B cell (primary cell): ENCODE data around the gene MEIKIN.

Experiments
- EZH2 ChIP-seq: IDR thresholded peaks from 2 replicates; pipeline ENCODE4 v1.6.1; 2012; ENCODE audit warnings: borderline replicate concordance, low read depth, mild to moderate bottlenecking, moderate library complexity, low read length; ENCODE audit not compliant: insufficient read depth, poor library complexity, severe bottlenecking
- TF ChIP-seq, protein P1 (sequence below): fragments of 200-600 bp; IDR thresholded peaks from one replicate; pipeline ENCODE4 v1.8.0; 2022; ENCODE audit warnings: antibody characterized with exemption, mild to moderate bottlenecking

DNA sequence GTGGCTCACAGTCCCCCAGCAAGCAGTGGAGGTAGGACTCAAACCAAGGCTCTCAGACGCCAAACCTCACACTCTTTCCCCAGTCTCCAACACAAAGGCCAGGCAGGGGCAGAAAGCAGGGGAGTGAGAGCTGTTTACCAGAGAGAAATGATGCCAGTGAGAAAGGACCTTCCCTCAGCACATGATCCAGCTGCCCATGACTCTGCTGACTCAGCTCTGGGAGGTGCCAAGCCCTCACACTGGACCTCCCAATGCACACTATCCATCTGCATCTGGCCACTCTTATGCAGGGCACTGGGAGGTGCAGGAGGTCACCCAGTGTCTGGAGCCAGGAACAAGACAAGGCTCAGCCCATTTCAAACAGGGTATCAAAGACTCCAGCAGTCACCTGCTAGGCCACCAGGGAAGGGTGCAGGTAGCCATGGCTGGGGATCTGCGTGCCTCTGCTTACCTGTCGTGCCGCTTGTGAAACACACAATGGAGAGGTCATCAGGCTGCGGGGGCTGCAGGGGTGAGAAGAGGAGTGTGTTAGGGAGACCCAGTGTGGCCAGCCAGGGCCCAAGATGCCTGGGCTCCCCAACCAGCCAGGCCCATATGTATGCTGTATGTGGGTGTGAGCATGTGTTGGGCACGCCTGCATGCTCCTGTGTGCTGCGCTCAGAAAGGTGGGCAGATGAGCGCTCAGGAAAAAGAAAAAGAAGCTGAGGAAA is 39.6 kb upstream of the MEIKIN start:
- TF ChIP-seq EZH2 = no peak
- TF ChIP-seq, protein P1, sequence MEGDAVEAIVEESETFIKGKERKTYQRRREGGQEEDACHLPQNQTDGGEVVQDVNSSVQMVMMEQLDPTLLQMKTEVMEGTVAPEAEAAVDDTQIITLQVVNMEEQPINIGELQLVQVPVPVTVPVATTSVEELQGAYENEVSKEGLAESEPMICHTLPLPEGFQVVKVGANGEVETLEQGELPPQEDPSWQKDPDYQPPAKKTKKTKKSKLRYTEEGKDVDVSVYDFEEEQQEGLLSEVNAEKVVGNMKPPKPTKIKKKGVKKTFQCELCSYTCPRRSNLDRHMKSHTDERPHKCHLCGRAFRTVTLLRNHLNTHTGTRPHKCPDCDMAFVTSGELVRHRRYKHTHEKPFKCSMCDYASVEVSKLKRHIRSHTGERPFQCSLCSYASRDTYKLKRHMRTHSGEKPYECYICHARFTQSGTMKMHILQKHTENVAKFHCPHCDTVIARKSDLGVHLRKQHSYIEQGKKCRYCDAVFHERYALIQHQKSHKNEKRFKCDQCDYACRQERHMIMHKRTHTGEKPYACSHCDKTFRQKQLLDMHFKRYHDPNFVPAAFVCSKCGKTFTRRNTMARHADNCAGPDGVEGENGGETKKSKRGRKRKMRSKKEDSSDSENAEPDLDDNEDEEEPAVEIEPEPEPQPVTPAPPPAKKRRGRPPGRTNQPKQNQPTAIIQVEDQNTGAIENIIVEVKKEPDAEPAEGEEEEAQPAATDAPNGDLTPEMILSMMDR = no peak
